ENCODE results near the gene RBPJL.

Gene RBPJL

DNA sequence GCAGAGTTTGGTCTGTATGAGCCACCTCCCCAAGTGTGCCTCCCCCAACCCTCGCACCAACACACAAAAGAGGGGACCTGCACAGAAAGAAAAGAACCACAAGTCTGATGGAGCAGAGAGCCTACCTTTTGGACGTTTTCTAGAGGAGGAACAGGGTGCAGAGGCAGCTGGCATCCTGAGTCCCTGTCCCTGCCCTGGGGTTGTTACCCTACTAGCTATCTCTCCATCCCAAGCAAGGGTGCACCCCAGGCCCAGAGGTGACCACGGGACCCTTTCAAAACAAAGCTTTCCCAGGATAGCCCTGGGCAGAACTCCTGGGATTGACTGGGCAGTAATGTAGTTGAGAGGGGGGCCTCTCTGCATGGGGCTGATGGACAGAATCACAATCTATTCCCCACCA is 11.2 kb downstream of the RBPJL start:
- DNase-seq (ENCODE audit: low spot score), result no peak

DNA sequence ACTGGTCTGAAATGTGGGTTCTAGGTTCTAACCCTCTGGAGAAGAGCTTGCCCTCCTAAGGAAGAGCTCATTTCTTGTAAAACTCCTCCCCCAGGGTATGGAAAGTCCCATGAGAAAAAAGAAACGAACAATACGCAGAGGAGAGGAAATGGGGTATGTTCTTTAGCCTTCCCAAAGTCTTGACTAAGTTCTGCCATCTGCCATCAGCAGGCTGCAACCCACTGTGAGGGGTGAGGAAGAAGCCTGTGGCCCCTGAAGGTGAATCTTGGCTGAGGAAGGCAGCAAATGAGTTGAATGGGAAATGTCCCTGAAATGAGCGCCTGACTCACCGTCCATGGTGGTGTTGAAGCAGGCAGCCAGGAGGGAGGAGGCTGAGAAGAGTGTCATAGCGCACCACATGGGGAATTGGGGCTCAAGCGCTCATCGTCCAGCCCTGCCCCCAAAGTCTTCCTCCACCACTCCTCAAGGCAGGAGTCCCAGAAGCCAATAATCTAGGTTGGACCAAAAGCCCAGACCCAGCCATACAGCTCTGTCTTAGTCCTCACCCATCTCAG is 11.8 kb downstream of the RBPJL start:
- DNase-seq (ENCODE audit: low spot score), result no peak

DNA sequence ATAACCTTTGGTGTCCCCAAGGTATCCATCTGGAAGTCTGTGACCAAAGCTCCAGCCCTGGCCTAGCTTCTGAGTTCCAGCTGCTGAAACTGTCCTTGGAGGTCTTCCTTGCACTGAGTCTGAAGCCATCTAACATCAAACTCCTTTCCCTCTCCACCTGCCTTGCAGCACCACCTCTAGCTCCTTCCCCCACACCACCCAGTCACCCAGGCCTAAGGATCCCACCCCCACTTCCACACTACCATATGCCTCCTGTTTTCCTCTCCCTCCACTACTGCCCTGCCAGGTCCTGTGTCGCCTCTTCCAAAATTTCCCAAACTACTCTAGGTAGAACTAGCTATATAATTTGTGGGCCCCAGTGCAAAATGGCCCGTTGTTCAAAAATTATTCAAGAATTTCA is 12.3 kb downstream of the RBPJL start:
- DNase-seq (ENCODE audit: low spot score), result no peak

DNA sequence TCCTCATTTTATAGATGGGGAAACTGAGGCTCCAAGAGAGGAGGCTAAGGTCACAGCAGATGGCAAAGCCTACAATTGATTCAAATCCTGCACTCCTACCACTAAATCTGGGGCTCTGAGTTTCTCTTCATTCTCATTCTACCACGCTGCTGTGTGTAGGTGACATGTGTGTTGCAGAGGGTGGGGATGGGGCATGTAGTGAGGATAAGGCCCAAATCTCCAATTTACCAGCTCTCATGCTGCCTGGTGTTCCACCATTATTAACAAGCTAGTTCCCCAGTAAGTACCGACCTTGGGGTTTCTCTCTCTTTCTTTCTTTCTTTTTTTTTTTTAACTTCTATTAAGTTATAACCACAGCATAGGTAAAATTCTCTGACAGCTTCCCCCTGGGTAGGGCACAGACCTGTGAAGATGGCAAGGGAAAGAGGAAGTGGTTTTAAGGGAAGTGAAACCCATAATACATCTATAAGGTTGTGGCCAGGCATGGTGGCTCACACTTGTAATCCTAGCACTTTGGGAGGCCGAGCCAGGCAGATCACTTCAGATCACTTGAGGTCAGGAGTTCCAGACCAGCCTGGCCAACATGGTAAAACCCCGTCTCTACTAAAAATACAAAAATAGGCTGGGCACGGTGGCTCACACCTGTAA is 14.4 kb downstream of the RBPJL start:
- no peak for DNase-seq (ENCODE audit: low spot score)

DNA sequence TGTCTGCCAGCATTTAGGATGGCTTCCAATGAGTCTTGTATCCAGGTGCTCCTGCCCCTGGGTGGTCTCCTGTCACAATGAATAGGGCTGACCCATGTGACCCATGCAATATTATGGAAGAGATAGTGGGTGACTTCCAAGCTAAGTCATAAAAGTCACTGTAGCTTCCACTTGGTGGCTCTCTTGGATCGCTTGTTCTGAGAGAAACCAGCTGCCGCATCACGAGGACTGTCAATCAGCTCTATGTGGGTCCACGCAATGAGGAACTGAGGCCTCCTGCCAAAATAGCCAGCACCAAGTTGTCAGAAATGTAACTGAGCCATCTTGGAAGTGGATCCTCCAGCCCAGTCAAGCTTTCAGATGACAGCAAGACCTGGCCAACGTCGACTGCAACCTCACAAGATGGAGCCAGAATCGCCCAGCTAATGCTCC is 16.3 kb downstream of the RBPJL start:
- no peak for DNase-seq (ENCODE audit: low spot score)

DNA sequence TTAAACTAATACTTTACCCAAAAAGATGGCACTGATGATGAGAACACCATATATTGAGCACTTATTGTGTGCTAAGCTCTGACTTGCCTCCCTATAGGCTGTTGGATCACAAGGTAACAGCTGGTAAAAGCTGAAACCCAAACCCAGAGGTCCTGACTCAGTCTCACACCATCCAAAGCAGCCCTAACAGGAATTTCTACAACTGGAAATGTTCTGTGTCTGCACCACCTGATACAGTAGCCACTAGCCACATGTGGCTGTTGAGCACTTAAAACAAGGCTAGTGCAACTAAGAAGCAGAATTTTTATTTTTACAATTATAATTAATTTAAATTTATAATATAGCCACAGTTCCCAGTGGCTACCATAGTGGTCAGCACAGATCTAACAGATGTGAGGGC is 17.1 kb downstream of the RBPJL start:
- DNase-seq (ENCODE audit: low spot score), result no peak

DNA sequence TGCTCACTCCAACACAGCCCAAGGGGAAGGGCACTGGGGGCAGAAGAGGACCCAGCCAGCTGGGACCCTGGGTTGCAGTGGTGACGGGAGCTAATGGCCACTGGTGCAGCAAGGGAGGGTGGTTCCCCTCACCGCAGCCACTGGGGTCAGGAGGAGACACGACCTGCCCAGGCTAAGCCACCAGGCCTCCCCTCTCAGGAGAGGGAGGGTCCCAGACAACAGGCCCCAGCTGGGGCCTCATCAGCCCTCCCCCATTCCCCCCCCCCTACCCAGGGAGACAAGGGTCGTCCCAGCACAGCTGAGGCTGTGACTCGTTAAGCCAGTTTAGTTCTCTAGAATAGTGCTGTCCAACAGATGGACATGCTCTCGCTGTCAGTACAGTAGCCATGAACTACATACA is 18.7 kb downstream of the RBPJL start:
- no peak for DNase-seq (ENCODE audit: low spot score)

DNA sequence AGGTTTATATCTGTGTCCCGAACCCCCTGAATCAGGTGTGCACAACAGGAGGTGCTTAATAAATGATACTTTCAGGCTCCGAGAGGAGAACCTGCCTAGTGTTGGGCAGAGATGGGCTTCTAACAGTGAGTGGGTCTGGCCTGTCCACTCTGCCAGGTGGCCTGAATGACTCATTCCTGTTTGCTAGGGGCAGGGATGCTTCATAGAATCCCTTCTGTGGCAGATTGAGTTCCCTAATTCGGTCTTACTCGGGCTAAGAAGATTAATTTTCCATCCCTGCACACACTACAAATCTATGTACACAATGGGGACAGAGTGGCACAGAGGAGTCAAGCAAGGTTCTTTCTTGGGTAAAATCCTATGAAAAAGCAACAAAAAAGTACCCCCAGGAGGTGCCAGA is 21.8 kb downstream of the RBPJL start:
- DNase-seq (ENCODE audit: low spot score), result no peak

DNA sequence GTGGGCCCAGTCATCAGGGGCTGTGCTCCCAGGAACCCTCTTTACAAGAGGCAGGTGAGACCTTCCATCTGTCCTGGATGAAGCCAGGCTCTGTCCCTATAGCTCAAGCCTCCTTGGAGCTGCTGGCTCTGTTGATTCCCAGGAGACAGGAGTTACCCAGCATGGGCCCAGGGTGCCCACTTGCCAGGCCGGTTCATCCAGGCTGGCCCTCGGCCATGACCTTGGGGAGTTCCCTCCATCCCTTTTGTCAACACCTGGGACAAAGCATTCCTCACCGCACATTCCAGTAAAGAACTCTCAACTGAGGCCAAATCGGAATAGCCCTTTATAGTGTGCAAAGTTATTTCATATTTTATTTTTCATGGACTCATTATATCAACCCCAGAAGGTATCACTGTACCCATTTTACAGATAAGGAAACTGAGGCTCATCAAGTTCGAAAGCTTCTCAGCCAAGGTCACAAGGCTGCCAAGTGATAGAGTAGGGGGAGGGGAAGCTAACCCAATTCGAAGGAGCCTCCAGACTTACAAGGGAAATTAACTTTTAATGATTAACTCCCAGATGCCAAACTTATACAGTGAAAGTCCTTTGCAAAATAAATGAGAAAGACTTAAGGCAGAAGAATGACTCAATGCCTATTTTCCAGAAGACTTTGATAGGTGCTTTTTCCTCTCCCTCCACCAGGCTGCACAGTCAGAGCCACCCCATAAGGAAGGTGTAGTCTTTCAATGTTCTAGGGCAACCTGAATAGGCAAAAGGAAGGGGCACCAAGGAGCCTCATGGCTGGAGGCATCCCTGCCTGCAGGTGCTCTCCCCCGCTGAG is 23.1 kb downstream of the RBPJL start:
- DNase-seq (ENCODE audit: low spot score), result no peak

DNA sequence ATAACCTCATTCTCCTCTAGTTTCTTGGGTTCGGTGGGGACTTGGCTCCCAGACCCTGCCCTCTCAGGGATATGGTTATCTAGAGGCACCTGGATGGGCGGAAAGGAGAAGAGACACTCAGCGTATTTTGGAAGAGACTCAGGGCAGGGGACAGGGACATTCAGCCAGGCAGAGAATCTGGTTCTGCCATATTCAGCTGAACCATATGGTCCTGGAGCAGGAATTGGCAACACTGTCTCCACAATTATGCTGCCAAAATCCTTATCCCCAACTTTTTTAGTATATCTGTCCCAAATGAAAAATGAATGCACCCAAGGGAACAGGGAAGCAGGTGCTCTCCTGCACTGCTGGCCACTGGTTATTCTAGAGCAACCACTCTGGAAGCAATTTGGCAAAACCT is 23.8 kb downstream of the RBPJL start:
- no peak for DNase-seq (ENCODE audit: low spot score)

DNA sequence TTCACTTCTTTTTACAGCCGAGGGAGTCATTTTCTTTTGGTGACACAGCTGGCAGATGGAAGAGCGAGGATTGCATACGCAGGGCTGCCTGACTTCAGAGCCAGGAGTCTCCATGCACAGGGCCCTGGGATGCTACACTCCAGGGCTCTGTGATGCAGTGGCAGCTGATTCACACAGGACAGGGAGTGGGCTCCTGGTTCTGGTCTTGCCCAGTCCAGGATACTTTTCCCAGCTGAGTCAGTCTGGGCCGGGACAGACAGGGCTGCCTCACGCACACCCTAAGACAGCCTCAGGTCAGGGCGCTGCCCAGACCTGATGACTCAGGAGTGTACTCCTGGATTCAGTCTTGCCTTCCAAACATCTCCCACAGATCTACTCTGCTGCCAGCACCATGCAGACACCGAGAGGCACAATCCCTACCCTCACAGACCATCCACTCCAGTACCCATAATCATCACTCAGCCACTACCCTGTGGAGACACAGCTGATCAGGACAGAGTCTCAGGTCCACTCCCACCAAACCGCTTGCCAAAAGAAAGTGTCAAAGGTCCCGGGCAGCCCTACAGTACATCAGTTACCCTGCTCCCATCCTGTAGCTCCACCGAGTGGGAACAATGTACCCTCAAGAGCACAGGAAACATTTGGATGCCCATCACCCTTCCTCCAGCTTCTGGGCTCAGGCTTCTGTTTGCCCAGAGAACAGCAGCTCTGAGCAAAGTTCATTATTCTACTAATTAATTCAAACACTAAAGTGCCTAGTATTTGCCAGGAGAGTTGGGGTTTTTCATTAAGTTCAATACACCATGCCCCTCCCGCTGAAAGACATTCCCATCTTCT is 30.1 kb downstream of the RBPJL start:
- no peak for DNase-seq (ENCODE audit: low spot score)

DNA sequence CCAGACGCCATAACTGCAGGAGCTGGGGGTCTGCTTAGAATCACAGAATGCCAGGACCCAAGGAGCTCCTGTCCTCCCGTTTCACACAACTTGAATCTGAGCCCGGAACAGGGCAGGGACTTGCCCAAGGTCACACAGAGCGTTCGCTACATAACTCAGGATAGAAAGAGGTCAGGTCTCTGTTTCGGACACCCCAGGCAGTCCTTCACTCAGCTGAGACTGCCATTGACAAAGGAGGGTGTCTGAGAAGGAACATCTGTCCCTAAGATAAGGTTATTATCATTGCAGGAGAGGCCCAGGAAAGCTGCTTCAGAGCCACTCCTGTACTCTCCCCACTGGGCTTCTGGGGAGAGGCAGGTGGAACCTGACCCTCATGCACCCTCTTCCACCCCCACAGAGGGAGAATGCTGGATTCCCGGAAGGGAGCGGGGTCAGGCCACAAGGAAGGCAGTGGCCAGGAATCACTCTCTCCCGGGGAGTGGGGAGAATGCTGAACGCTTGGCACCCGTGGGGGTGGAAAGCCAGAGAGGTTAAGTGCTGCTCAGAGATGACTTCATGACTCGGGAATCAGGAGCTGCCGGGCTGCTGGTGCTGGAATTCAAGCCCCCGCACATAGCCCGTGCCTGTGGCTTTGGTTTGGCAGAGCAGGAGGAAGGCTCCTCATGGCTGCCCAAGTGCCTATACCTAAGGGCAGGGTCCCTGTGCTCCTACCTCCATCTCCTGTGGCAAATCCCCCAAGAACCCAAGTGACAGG is 30.9 kb downstream of the RBPJL start:
- no peak for DNase-seq (ENCODE audit: low spot score)

DNA sequence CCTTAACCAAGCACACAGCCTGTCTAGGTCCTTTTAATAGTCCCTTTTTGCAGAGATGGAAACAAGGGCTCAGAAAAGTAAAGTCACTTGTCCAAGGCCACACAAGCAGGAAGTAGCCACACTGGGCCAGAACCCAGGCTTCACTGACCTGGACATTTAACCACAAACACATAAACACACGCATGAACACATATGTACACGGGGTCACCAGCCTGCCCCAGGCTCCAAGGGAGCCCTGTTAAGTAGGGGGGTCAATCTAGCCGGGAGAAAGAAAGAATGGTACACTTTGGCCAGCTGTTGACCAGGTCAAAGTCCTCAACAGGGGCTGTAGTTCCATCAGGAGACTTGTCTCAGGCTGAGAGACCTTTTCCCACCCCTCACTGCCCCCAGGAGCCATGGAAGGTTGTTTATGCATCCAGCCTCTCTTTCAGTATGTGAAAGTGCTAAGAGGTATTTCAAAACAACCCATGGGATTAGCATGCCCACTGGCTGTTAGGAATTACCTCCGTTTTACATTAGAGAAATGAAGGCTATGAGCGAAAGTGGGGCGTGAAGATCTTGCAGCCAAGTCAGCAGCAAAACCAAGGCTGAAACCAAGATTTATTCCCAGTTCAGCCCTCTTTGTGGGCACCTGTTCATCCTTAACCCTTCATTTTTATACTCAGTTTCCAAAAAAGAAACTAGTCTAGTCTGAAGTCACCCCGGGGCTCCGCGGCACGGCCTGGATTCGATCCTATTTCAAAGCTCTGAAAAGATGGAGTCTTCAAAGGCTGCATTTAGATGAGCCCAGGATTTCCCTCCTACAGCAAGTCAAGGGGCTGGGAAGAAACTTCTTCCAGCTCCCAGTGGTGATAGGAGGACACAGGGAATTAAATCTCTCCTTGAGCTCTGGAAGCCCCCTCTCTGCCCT is 31.7 kb downstream of the RBPJL start:
- no peak for DNase-seq (ENCODE audit: low spot score)

DNA sequence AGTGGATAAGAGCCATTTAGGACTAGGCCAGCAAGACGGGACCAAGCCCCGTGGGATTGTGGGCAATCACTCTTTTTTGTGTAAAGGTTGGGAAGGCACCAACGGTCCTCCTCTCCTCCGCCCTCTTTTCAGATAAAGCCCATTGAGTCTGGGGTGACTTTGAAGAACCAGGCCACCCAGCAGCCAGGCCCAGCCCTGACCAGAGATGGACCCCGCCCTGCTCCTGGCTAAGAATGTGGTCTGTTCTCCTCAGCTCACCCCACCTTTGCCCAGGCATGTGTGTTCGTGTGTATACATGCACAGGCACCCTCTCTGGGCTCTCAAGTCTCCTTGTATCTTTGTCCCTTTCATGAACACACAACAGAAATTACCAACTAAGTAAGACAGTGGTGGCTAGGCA is 32.4 kb downstream of the RBPJL start:
- DNase-seq (ENCODE audit: low spot score), result peak; percentile 54

DNA sequence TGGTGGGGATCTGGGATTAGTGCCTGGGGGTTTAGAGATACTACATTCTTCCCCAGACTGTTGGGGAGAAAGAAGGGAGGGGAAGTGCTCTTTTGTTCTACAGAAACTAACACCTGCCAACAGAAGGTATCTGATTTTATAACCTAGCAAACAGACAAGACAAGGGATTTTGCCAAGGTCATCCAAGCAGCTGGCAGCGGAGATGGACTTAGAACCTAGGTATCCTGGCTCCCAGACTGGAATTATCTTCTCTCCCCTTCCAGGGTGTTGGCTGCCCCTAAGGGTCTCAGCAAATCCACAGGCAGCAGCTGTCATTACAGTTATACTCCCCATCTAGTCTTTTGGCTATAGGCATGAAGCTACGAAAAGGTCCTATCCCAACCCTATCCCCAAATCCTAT is 33.2 kb downstream of the RBPJL start:
- no peak for DNase-seq (ENCODE audit: low spot score)

DNA sequence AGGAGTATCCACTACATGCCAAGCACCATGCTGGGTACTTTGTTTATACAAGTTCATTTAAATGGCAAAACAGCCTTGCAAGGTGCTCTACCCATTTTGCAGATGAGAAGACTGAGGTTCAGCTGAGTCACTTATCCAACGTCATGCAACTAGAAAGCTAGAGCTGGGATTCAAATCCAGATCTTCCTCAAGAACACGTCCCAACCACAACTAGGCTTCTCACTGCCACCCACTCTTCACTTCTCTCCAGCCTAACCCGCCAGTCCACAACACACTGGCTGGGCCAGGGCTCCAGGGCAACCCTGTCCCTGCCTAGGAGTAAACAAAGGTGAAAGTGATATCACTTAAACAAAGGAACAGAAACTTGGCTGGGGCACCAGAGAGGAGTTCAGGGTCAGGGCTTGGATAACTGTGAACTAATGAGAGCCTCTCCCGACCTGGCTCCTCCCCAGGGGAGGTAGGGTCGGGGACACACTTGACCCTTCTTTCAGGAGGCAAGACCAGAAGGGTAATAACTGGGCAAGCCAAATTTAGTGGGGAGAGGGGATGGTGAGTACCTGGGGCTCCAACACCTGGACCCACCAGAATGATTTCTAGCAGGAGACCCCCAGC is 33.7 kb downstream of the RBPJL start:
- no peak for DNase-seq (ENCODE audit: low spot score)

DNA sequence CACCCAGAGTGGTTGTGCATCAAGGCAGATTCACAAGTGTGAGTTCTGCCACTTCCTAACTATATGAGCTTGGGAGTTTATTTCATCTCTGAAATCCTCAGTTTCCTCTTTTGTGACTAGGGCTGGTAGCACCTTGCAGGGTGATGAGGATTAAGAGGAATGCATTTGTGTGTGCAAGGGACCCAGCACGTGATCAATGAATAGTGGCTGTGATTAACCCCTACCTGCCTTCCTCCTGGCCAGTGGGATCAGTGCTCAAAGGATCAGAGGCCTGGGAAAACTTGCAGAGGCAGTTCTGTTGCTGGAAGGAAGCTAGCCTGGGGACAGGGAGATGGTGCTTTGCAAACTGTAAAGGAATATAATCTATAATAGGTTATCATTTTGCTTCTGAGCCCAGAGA is 34.3 kb downstream of the RBPJL start:
- DNase-seq (ENCODE audit: low spot score), result no peak

DNA sequence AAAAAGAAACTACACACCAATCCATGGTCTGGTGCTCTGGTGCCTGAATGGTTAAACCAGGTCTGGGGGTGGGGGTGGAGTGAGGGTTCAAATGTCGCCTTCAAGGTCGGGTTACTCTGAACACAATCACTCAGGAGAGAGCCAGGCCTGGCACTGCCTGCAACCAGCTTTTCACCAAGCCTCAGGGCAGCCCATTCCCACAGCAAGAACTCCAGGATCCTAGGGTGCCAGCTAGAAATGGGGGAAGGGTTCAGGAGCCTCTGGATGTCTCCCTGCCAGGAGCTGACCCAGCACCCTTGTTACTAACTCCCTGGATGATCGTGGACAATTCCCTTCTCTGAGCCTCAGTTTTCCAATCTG is 34.9 kb downstream of the RBPJL start:
- DNase-seq (ENCODE audit: low spot score), result no peak

DNA sequence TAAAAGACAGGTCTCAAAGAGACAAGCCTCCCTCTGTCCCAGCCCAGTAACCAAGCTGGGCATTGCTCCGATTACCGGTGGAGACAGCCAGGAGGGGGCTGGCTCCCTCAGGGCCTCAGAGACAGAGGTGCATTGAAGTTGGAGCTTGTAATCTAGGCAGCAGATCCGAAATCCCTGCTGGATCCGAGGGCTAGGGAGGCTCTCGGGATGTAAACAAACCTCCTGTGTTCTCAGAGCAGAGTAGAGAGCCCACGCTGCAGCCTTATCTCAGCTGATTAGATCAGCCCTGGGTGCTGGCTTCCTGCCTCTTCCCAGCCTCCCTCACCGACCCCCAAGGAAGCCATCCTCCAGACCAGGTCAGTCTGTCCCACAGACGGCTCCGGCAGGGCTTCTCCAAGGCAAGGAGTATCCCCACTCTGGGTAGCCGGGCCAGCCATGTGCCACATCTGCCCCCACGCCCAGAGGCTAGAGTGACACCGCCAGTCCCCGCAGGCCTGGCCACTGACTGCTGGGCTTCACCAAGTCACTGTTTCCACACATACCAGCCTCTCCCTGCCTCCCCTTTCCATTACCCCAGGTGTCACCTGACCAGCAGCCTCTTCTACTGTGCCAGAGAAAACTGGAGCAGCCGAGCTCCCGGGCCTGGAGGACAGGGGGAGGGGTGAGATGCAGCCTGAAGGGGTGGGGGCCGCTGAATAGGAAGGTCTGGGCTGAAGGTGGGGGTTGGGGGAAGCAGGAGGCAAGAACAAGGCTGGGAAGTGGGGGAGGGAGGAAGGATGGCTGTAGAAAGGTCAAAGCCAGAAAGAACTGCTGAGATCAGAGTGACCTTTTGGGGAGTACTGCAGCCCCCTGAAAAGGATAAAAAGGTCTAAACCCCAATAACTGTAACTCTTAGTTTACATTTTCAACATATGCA is 35.6 kb downstream of the RBPJL start:
- DNase-seq (ENCODE audit: low spot score), result no peak
